Nucleus accumbens (tissue), 56 donors: ENCODE measurements around the gene MRPS35.

Experiments used
- DNase-seq, 56 donors: peaks; one replicate each; lab custom pipeline; 2025; lab: John Stamatoyannopoulos, UW

The MRPS35 gene

DNA sequence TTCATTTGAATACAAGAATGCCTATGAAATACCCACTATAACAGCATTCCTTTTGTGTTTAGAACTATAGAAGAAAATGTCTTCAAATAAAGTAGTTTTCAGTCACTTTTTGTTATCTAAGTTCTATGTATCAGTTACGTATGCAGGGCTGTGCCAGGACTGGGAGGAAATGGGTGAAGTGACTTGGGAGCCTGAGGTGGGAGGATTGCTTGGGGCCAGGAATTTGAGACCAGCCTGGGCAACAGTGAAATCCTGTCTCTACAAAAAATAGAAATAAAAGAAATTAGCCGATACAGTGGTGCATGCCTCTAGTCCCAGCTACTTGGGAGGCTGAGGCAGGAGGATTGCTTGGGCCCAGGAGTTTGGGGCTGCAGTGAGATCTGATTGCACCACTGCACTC is 92.3 kb downstream of the MRPS35 start:
- DNase-seq = no peak

DNA sequence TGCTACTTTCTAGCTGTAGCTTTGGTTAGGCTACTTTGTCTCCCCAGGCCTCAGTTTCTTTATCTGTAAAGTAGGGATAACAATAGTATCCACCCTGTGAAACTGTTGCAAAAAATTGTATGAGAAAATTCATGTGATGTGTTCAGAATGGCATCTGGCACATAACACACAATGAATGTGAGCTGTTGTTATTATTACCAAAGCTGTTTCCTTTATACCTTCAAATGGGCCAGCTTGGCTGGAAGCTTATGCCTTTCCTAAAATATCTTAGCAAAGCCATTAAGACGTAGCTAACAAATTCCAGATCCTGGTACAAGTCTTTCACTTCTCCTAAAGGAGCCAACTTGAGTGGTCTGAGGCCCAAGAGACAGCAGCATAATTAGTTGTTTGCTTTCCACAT is 94.6 kb downstream of the MRPS35 start:
- DNase-seq = no peak
